K562 (cell line): ENCODE data around the gene KIAA0513.

Experiments used
- ASH1L ChIP-seq: fragments of 450-650 bp; IDR thresholded peaks from 2 replicates; pipeline ENCODE4 v1.6.1; 2018; ENCODE audit warnings: borderline replicate concordance, mild to moderate bottlenecking, low read depth; ENCODE audit not compliant: partially characterized antibody
- BRD4 ChIP-seq: fragments of 200-600 bp; sonication (generic); IDR thresholded peaks from 2 replicates; pipeline ENCODE4 v1.6.1; 2017; ENCODE audit warnings: inconsistent platforms
- CEBPG ChIP-seq, 3 experiments: fragments of 200-800 bp in 1 of 3; sonication (Bioruptor generic) in 1 of 3; sonication (generic) in 1 of 3; formaldehyde crosslinking in 1 of 3; IDR thresholded peaks in 2 of 3; conservative IDR thresholded peaks in 1 of 3; 2 replicates each; pipeline versions ENCODE4 v1.6.1 to v1.8.0; 2016 to 2022; ENCODE audit warnings: missing compliant biosample characterization in 2 of 3, missing genetic modification characterization in 2 of 3, mild to moderate bottlenecking in 1 of 3, missing genetic modification reagents in 1 of 3
- ETV6 ChIP-seq, 3 experiments: fragments of 150-350 bp in 1 of 3; sonication (generic) in 1 of 3; formaldehyde crosslinking in 1 of 3; IDR thresholded peaks; 2 replicates each; pipeline versions ENCODE4 v1.6.1 to v1.8.0; 2014 to 2022; ENCODE audit warnings: borderline replicate concordance in 2 of 3, low read depth in 2 of 3, antibody characterized with exemption in 1 of 3, low read length in 1 of 3, mild to moderate bottlenecking in 1 of 3, missing genetic modification reagents in 1 of 3
- HNRNPLL ChIP-seq: fragments of 200-400 bp; formaldehyde crosslinking; IDR thresholded peaks from 2 replicates; pipeline ENCODE4 v1.6.1; 2017; ENCODE audit warnings: low read length, low read depth, mild to moderate bottlenecking; ENCODE audit not compliant: poor library complexity, severe bottlenecking
- MYC ChIP-seq, 2 experiments: fragments of 250-450 bp in 1 of 2; sonication (Bioruptor Pico) in 1 of 2; IDR thresholded peaks; 2 replicates each; pipeline versions ENCODE4 v1.5.1 to v1.6.1; 2012 to 2021; ENCODE audit warnings: low read depth in 2 of 2, borderline replicate concordance in 1 of 2, improper control_type of control experiment in 1 of 2, low read length in 1 of 2, mild to moderate bottlenecking in 1 of 2, moderate library complexity in 1 of 2
- NR2F6 ChIP-seq: fragments of 450-650 bp; formaldehyde crosslinking; IDR thresholded peaks from 2 replicates; pipeline ENCODE4 v1.4.0; 2020; ENCODE audit warnings: mild to moderate bottlenecking
- RAD21 ChIP-seq, 2 experiments: fragments of 250-450 bp in 1 of 2; fragments of 450-650 bp in 1 of 2; sonication (Bioruptor Pico) in 1 of 2; formaldehyde crosslinking in 1 of 2; IDR thresholded peaks in 1 of 2; conservative IDR thresholded peaks in 1 of 2; 2 replicates each; pipeline versions ENCODE4 v1.4.0 to v1.8.0; 2020 to 2022; ENCODE audit warnings: mild to moderate bottlenecking in 2 of 2, moderate library complexity in 1 of 2
- SMAD3 ChIP-seq: fragments of 450-650 bp; formaldehyde crosslinking; conservative IDR thresholded peaks from 2 replicates; pipeline ENCODE4 v1.4.0; 2020; ENCODE audit warnings: mild to moderate bottlenecking
- SREBF2 ChIP-seq: sonication (generic); formaldehyde crosslinking; IDR thresholded peaks from 2 replicates; pipeline ENCODE4 v1.4.0; 2020; ENCODE audit warnings: mild to moderate bottlenecking, missing genetic modification reagents
- TEAD2 ChIP-seq: fragments of 450-650 bp; IDR thresholded peaks from 2 replicates; pipeline ENCODE4 v1.6.1; 2016; ENCODE audit warnings: missing genetic modification characterization, control low read depth, missing compliant biosample characterization
- TGIF2 ChIP-seq: sonication (generic); formaldehyde crosslinking; IDR thresholded peaks from 2 replicates; pipeline ENCODE4 v1.8.1; 2022; ENCODE audit warnings: mild to moderate bottlenecking, missing genetic modification reagents, moderate library complexity
- ZBTB8A ChIP-seq: fragments of 450-650 bp; IDR thresholded peaks from 2 replicates; pipeline ENCODE4 v1.6.1; 2018; ENCODE audit warnings: mild to moderate bottlenecking, moderate library complexity; ENCODE audit not compliant: partially characterized antibody
- TF ChIP-seq, protein P1 (sequence below): fragments of 250-450 bp; sonication (Bioruptor Pico); IDR thresholded peaks from 2 replicates; pipeline ENCODE4 v1.8.0; 2021; ENCODE audit warnings: moderate library complexity, mild to moderate bottlenecking, inconsistent platforms

DNA sequence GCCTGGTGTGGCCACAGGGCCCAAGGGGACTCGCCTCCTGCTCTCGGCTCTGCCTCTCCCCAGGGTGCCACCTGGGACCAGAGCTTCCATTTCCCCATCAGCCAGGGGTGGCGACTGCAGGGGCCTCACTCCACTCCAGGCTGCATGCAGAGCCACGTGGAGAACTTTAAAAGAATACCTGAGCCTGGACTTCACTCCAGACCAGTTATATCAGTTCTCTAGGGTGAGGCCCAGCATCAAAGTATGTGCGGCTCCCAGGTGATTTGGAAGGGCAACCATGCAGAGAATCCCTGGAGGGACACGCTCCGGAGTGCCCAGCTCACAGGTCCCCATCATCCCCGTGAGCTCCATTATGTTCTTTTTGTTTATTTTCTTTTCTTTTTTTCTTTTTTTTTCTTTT is 39.8 kb downstream of the KIAA0513 start:
- TF ChIP-seq ASH1L (no peak), ETV6 (IDR thresholded peaks at IDR 0.05; ENCODE audit: borderline replicate concordance in 1 of 2, low read depth in 2 of 2, low read length in 1 of 2) (no peak), ETV6 (CRISPR knock-in tag; IDR thresholded peaks at IDR 0.05; ENCODE audit: borderline replicate concordance) (no peak), CEBPG (CRISPR knock-in tag; IDR thresholded peaks at IDR 0.05) (no peak), CEBPG (tag; conservative IDR thresholded peaks at IDR 0.05 in 1 of 2, IDR thresholded peaks at IDR 0.05 in 1 of 2) (no peak), TGIF2 (no peak), SMAD3 (CRISPR knock-in tag) (no peak), ZBTB8A (no peak), NR2F6 (CRISPR knock-in tag) (no peak), SREBF2 (CRISPR knock-in tag) (no peak), TEAD2 (tag) (no peak), BRD4 (no peak), MYC (IDR thresholded peaks at IDR 0.05; ENCODE audit: low read depth, low read length) (no peak), MYC (CRISPR knock-in tag; IDR thresholded peaks at IDR 0.05; ENCODE audit: borderline replicate concordance, low read depth) (no peak), HNRNPLL (no peak), RAD21 (CRISPR knock-in tag; conservative IDR thresholded peaks at IDR 0.05 in 1 of 2, IDR thresholded peaks at IDR 0.05 in 1 of 2) (no peak)
- TF ChIP-seq, protein P1, sequence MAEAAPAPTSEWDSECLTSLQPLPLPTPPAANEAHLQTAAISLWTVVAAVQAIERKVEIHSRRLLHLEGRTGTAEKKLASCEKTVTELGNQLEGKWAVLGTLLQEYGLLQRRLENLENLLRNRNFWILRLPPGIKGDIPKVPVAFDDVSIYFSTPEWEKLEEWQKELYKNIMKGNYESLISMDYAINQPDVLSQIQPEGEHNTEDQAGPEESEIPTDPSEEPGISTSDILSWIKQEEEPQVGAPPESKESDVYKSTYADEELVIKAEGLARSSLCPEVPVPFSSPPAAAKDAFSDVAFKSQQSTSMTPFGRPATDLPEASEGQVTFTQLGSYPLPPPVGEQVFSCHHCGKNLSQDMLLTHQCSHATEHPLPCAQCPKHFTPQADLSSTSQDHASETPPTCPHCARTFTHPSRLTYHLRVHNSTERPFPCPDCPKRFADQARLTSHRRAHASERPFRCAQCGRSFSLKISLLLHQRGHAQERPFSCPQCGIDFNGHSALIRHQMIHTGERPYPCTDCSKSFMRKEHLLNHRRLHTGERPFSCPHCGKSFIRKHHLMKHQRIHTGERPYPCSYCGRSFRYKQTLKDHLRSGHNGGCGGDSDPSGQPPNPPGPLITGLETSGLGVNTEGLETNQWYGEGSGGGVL (CRISPR knock-in tag), result no peak
